Ecto neural progenitor cell (in vitro differentiated cells): ENCODE results near the gene IFI27L2.
"Not testable (repeated sequence)": the region's sequence is repeated elsewhere in the genome, so short reads cannot be mapped to it uniquely, and the experiment has no call there.

Experiments used
- DNase-seq: peaks from one replicate; pipeline ENCODE4 v3.0.0-alpha.2; 2018; ENCODE audit warnings: low spot score

Gene IFI27L2, protein sequence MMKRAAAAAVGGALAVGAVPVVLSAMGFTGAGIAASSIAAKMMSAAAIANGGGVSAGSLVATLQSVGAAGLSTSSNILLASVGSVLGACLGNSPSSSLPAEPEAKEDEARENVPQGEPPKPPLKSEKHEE

DNA sequence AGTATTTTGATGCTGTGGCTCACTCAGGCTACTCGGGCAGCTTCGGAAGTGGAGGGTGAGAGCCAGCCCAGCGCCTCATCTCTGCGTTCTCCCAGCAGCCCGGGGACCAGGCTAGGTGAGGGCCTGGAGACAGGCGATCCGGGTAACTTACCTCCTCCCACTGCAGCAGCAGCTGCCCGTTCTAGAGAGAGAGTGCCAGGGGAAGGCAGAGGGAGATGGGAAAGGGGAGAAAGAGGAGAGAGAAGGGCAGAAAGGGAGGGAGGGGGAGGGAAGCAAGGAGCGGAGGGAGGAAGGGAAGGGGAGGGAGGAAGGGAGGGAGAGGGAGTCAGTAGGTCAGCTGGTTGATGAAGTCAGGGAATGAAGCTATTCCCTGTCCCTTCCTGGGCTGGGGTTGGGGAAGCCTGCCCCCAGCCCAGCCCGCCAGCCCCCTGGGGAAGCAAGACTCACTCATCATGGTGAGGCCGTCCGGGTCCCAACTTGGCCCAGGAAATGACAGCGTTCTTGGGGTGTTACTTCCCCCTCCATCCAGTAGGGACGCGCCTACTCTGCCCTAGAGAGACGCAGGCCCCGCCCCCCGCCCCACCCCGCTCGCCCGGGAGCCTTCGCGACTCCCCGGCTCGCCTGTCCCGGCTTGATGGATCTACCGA, at the start of gene IFI27L2:
IFI27L2 (minus strand) TSS at position 494 of the 647 bp plus-strand sequence; CDS start at position 454, 40 bp downstream.
- DNase-seq, result peak; percentile 89

DNA sequence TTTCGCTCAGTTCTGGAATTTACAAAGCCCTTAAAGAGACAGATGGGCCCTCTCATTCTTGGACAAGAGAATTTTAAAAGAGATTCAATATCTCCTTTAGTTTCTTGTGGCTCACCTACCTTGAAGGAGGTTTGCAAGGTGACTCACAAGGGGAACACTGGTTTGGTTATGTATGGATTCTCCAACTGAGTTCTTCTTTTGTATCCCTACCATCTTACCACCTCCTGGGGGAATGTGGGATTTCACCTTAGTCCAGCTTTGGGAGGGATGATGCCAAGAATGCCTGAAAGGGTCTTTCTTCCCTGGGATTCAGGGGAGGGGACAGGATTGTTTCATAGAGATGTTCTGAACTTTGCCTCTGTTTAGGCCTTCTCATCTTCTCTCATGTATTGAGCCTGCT, 48.4 kb upstream of the IFI27L2 start:
- no peak for DNase-seq

DNA sequence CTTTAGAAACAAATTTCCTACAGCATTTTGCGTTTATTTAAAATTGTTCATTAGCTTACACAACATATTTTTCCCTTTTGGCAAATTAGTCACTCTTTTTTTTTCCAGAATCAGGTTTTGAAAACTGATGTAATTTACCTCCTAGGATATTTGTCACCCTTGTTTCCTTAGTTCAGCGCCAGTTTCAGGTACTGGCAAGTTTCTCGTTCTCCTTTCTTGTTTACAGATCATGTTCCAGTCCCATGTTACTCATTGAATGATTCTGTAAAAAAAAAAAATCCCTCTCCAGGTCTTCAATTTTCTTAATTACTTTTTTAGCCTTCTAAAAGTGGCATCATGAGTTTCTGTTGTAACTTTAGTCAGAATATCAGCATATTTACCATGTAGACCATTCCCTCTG, 47.4 kb upstream of the IFI27L2 start:
- no peak for DNase-seq

DNA sequence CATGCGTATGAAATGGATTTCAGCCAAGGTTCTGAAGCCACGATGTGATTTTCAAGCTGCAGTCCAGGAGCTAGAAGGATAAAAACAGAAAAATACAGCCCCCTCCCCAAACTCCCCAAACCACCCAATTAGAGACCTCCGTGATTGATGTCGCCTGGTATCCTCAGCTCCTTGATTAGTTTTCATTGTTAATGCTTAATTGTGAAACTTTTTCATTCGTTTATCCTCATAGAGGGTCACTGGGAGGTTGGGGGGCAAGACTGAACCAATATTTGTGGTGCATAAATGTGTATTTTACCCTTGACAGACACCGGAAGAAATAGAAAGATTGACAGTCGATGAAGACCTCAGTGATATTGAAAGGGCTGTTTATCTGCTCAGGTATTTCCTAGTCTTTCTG, 46.3 kb upstream of the IFI27L2 start:
- no peak for DNase-seq

DNA sequence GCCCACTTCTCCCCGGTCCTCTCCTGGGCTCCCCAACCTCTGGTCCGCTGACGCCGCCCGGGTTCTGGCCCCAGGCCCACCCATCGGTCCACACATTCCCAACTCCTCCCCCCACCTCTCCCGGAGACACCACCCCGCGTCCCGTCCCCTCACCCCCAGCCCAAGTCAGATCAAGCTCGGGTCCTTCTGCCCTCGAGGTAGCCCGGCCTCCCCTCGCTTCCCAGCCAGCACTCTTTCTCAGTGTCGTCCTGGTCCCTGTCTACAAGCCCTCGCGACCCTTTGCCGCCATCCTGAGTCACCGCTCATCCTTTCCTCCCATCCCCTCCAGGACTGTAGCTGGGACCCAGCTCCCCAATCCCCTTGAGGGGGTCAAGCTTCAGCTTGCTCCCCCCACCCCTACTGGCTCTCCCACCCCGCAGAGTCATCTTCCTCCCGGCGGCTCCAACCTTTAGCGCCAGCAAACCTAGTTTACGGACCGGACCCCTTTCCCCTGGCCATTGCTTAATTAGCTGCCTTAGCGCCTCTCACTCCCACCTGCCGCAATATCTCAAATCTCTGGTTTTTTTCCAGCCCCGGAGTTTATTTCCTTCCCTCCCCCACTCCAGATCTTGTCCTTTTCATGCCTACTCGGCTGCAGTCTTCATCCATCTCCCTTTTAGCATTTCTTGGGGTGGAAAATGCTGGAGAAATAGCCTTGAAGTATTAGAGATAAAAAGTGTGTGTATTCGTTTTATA, 45.8 kb upstream of the IFI27L2 start:
- DNase-seq, result peak; percentile 71

DNA sequence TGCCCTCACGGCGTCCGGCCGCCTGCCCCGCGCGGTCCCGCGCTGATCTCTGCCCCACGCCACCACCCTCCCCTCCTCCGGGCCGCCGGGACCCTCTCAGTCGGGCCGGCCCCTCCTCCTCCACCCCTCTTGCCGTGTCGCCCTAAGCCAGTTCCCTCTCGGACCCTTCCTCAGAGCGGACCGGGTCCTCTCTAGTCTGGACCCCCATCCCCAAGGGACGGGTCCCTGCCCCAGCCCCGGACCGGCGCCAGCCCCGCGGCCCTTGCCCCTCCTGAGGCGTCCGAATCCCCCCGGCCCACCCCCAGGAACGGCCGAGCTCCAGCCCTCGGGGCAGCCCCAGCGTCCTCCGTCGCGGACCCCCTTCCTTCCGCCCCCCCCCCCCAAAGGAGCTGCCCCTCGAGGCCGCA, 45.2 kb upstream of the IFI27L2 start:
- no peak for DNase-seq

DNA sequence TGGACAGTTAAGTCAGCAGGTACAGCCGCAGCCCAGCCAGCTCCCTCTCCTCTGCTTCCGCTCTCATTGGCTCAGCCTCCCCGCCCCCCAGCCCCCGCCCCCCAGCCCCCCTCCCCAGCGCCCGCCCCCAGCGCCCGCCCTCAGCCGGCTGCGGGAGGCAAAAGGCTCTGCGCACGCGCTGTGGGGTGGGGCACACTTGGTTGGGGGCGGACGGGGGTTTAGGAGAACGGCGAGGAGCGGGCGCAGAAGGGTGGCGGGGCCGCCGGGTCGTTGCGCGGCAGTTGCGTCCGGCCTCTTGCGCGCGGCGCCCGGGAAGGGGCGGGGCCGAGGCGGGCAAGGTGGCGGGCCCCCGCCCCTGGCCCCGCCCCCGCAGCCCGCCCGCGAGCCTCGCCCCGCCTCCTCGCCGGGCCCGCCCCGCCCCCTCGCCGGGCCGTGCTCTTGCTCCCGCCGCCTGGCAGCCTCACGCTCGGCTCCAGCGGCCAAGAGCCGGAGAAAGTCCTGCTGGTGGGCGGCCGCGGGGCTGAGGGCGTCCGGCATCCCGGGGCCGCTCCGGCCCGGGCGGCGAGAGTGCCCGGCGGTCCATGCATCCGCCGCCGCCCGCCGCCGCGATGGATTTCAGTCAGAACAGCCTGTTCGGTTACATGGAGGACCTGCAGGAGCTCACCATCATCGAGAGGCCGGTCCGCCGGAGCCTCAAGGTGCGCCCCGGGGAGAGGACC, 44.6 kb upstream of the IFI27L2 start, which contains the start of gene PPP4R4:
PPP4R4 (plus strand) TSS at position 438 of the 719 bp plus-strand sequence; CDS start at position 582, 144 bp downstream.
- peak; percentile 98 for DNase-seq

DNA sequence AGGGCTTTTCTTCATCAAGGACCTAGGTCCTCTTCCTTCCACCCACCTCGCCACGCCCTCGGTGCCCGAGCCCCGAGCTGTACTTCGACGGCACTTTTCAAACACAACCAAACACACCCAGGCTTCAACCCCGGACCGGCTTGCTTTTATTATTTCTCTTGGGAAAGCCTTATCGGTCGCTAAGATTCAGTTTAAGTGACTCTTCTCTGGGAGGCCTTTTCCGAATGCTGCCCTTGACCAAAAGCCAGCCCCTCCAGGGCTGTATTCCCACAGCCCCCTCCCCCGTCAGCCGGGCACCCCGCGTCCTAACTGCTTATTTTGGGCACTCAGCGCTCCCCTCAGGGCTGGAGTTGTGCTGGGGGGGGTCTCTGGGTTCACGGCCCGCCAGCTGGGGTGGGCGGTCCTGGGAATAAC, 44.1 kb upstream of the IFI27L2 start:
- no peak for DNase-seq

DNA sequence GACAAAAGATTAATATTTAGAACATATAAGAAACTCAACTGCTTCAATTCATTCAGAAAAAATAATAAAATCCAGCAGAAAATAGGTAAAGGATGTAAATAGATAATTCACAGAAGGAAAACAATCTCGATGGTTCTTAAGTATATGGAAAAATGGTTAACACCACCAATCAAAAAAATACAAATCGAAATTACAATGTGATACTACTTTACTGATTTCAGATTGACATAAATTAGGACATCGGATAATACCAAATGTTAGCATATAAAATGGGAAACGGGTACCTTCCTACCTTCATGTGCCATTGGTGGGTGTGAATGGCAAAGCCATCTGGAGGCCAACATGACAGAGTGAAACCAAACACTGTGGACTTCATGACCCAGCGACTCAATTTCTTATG, 43.1 kb upstream of the IFI27L2 start:
- DNase-seq, result no peak

DNA sequence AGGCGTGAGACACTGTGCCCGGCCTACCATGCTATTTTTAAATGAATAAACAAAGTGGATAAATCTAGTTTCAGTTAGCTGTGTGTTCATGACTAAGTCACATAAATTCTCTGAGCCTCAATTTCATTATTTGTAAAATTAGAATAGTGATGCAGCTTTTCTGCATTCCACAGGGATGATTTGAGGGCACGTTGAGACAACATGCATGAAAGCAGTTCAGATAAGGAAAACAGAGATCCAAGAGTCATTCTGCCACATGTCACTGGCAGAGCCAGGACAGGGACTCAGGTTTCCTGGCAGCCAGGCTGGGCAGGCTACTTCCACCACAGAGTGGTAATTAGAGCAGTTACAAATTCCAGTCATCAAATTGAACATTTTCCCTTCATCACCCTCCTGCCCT, 41.8 kb upstream of the IFI27L2 start:
- DNase-seq, result no peak

DNA sequence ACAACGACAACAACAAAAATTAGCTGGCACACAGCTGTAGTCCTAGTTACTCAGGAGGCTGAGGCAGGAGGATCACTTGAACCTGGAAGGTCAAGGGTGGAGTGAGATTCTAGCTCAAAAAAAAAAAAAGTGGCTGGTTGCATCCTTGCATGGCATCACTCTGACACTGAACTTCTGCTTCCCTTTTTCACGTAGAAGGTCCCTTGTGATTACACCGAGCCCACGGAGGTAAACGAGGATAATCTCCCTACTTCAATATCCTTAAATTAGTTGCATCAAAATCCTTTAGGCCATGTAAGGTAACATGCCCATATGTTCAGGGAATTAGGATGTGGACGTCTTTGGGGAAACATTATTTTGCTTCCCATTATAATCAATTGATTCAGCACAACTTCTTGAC, 40.7 kb upstream of the IFI27L2 start:
- no peak for DNase-seq

DNA sequence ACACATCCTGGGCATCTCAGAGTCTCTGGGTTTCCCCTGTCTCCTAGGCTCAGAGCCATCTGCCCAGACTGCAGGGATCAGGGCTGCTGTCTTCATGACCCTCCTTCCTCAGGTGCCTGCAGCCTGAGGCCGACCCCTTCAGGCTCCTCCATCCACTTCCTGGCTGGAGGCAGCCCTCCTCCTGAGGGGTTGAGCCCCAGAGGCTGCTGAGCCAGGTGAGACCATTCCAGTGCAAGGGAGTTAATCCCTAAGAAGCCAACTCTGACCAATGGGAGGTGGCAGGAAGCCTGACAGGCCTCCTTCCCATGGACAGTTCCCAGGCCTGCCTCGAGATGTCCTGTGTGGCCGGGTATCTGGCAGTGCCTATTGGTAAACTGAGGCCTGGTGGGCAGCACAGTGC, 36.3 kb upstream of the IFI27L2 start:
- DNase-seq, result no peak

DNA sequence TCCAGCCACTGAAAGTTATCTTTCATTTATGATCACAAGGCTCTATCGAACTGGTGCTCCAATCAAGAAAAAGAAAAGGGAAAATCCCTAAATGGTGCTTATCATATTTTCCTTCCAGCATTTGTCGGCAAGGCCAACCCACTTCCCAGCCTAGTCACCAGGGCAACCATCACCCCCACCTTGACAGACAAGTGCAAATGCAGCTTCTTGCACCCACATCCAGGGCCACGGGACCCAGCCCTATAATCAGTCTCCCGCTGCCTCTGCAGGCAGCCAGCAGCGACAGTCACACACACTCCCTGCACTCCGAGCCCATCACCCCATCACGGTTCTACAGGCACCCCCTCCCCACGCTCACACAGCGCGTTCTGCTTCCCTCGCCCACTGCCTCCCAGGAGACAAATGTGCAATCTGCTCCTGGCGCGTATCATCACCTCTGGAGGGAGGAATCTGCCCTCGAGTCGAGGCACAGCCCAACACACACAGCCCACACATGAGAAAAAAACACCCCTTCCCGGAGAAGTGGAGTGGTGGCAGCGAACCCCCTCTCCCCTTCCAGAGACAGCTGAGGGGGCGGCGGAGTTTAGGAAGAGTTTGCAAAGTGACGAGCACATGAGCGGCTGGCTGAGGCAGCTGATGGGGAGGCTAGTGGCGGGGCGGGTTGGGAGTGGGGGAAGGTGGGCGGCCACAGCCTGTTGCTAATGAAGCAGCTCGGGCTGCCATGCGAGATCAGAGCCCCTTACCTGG, 35.5 kb upstream of the IFI27L2 start:
- DNase-seq, result no peak

DNA sequence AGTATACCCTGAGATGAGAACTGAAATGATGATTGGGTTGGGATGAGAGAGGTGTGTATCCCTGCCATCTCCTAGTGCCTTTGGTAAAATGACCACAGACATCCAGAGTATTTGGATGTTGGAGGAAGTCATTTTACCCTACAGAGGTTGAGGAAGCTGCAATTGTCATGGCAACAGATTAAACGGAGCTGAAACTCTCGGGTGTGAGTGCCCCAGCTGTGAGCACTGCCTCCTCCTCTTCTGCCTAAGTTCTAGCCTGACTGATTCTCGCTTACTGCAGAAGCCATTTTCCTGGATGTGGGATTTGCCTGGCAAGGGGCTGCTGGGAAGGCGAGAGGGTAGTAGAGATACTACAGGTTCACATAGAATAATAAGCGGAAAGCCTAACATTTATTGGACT, 34.4 kb upstream of the IFI27L2 start:
- DNase-seq, result no peak

DNA sequence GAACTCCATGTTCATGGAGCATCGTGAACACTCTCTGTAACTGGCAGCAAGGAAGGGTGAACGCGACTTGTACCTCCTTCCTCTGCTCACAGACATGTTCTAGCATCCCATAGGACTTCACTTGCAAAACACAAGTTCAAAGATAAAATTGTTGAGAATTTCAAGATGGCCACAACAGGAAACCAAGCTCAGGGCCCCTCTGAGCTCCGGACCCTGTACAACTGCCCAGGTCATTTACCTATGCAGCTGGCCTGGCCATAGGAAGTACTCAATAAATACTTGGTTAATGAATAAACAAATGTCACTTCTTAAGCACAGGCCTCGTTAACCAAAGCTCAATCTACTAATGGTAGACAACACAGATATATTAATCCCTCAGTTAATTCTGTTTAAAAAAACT, 33.1 kb upstream of the IFI27L2 start:
- DNase-seq, result no peak

DNA sequence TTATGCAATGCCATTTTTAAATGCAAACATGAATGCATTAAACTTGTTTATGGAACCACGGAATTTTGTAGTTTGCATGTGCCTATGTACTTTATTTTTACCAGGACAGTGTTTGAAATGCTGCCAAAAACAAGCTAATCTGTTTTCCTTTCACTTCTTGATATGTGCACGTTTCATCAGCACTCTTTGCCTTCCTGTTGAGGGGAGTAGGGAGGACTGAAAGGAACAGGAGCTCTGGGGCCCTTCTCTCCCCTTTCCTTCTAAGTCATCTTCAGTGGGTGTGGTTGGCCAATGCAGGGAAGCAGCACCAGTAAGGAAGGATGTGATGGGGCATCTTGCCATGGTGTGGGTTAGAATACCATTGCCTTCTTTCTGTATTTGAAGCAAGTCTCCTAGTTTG, 32.6 kb upstream of the IFI27L2 start:
- no peak for DNase-seq

DNA sequence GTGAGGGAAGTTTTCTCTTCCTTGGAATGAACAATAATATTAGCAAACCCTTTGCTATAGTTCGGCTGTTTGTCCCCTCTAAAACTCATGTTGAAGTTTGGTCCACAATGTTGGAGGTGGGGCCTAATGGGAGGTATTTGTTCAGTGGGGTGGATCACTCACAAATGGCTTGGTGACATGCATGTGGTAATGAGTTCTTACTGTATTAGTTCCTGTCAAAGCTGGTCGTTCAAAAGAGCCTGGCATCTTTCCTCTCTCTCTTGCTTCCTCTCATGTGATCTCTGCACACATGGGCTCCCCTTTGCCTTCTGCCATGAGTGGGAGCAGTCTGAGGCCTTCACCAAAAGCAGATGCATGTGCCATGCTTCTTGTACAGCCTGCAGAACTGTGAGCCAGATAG, 31.7 kb upstream of the IFI27L2 start:
- no peak for DNase-seq

DNA sequence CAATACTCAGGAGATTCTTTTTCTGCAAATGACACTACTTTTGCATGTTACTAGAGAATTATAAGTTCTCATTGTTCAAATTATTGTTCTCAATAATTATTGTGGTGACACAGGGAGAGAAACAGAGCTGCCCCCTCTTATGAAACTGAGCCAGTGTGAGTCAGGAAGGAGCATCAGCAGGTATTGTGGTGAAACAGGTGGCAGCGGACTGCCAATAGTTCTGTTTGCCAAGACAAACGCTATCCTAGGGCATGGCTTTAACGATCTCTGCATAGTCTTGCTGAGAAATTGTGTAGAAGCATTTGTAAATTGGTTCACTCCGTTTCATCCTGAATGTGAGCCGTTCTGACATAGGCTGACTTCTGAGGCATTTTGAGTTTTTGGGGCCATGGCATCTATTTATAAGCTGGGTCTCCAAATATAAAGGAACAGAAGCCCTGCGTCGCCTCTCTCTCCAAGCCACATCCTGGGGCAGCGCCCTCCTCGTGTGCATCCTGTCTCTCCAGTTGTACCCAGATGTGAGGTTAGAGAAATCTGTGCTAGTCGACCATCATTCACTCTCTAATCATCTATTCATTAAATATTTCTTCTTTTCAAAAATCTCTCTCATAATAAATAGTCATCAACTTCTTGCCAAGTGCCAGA, 29.0 kb upstream of the IFI27L2 start:
- DNase-seq, result no peak

DNA sequence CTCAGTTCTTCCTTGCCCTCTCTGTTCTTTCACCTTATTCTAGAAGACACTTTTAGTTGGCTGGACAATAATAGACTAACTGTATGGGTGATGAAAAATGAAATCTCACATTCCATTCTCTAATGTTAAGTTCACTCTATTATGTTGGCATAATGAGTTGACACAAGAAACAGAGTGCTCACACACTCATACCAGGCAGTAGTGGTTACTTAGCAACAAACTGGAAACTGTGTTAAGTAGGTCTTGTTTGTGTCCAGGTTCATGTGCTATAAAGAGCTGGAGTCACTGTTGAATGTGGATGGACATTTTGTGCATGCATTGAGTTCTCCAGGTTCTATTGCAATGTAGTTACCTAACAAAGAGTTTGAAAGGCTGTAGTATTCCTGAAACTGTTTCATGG, 27.8 kb upstream of the IFI27L2 start:
- no peak for DNase-seq

DNA sequence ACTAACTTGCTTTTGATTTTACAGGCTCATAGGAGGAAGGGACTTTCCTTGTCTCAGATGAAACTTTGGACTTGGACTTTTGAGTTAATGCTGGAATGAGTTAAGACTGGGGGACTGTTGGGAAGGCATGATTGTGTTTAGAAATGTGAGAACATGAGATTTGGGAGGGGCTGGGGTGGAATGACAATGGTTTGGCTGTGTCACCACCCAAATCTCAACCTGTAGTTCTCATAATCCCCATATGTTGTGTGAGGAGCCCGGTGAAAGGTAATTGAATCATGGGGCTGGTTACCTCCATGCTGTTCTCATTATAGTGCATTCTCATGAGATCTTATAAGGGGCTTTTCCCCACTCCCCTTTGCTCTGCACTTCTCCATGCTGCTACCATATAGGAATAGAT, 26.7 kb upstream of the IFI27L2 start:
- DNase-seq, result not testable (repeated sequence)

DNA sequence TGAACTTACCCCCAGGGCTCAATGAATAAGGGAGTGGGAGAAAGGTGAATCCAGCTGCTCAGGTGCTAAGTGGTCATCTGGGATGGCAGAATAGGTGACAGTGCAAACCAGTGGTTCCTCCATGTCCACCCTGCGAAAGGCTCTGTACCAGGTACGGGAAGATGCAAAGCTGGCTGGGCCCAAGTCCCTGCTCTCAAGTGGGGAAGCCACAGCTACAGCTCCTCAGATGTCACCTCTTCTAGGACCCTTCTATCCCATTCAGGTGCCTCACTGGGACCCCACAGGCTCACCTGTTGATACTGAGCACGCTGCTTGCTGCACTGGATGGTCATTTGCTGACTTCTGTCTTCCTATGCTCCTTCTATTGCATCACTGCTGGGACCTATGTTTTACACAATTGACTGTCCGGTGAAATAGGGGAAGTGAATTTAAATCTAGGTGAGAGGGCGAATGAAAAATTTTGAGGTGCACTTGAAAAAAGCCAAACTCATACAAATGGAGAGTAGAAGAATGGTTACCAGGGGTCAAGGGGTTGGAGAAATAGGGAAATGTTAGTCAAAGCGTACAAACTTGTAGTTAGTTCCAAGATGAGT, 24.4 kb upstream of the IFI27L2 start:
- DNase-seq, result no peak
